Renal pelvis (tissue), 4 donors: ENCODE results near the gene MXI1. TPM values are rescaled to one million over a fixed set of nuclear protein-coding genes. Genes with fewer than 3 reads are reported as not detected.

Experiments
- DNase-seq: peaks from one replicate; pipeline ENCODE4 v3.0.0-alpha.2; 2013
- polyA plus RNA-seq, 3 donors: library from polyadenylated mRNA; unstranded; fragments of 120-200 nt; gene quantifications; one replicate each; pipeline ENCODE4 v1.2.1, GENCODE V29; 2013; ENCODE audit not compliant: insufficient read length in 3 of 3

MXI1 gene
- polyA plus RNA-seq, 3 donors, result 40.0 to 47.7 (median 42.9) TPM

GRCh38 chr10:110212119-110213006, 5.0 kb downstream of the MXI1 start:
- no peak for DNase-seq

GRCh38 chr10:110214371-110214826, 7.0 kb downstream of the MXI1 start:
- DNase-seq, result no peak

- no peak for DNase-seq
These were observed 8.1 kb downstream of the MXI1 start for GRCh38 chr10:110215286-110216170.

- no peak for DNase-seq
These were observed 8.8 kb downstream of the MXI1 start for GRCh38 chr10:110216240-110216639.

- DNase-seq, result no peak
These were observed 9.7 kb downstream of the MXI1 start for GRCh38 chr10:110216942-110217661.

GRCh38 chr10:110217662-110218008, 10.2 kb downstream of the MXI1 start:
- no peak for DNase-seq

- DNase-seq, result no peak
These were observed 11.2 kb downstream of the MXI1 start for GRCh38 chr10:110218632-110219031.

GRCh38 chr10:110219884-110220283, 12.5 kb downstream of the MXI1 start:
- DNase-seq, result no peak

- no peak for DNase-seq
These were observed 13.0 kb downstream of the MXI1 start for GRCh38 chr10:110220398-110220797.

GRCh38 chr10:110221044-110221720, 13.8 kb downstream of the MXI1 start:
- no peak for DNase-seq

GRCh38 chr10:110221721-110222261, 14.4 kb downstream of the MXI1 start:
- peak; percentile 73 for DNase-seq

GRCh38 chr10:110222641-110223297, 15.4 kb downstream of the MXI1 start:
- DNase-seq, result no peak

- no peak for DNase-seq
These were observed 16.0 kb downstream of the MXI1 start for GRCh38 chr10:110223298-110223925.

- no peak for DNase-seq
These were observed 17.6 kb downstream of the MXI1 start for GRCh38 chr10:110224992-110225391.

GRCh38 chr10:110225441-110225755, 18.0 kb downstream of the MXI1 start:
- DNase-seq, result no peak

GRCh38 chr10:110225756-110226542, 18.5 kb downstream of the MXI1 start:
- peak; percentile 93 for DNase-seq

- DNase-seq, result peak; percentile 92
These were observed 19.1 kb downstream of the MXI1 start for GRCh38 chr10:110226543-110226925.

- peak; percentile 42 for DNase-seq
These were observed 19.7 kb downstream of the MXI1 start for GRCh38 chr10:110226926-110227641.

- no peak for DNase-seq
These were observed 20.7 kb downstream of the MXI1 start for GRCh38 chr10:110228066-110228465.
